Posterior vena cava (tissue), 2 donors: Measurements from ENCODE around the gene KLHL13. TPM values are rescaled to one million over a fixed set of nuclear protein-coding genes. Genes with fewer than 3 reads are reported as not detected.
"Not testable (repeated sequence)": the region's sequence is repeated elsewhere in the genome, so short reads cannot be mapped to it uniquely, and the experiment has no call there.

ENCODE experiments used
- DNase-seq: peaks from one replicate; pipeline ENCODE4 v3.0.0-alpha.2; 2020; ENCODE audit warnings: low spot score
- intact Hi-C, 2 donors: fragments of 100-400 bp; cut with DNase I; formaldehyde crosslinking; loops; one replicate each; pipeline versions ENCODE4 v1.14.1 to v1.14.2; 2022 to 2023
- total RNA-seq, 2 donors: library from RNA; stranded (reverse); fragmentation: NEBNext Ultra II Directional; extraction: Animal tissue kit (Norgen Biotek cat#: 25700); gene quantifications; one replicate each; pipeline ENCODE4 v1.2.1, GENCODE V29; 2021
- donor health status: DM: yes; HTN: yes; CAD: no.
- donor health status: DM: yes; HTN: yes; CAD: no.

Gene KLHL13
- total RNA-seq, 2 donors from 2014 or later = 10.3 to 13.0 TPM

DNA sequence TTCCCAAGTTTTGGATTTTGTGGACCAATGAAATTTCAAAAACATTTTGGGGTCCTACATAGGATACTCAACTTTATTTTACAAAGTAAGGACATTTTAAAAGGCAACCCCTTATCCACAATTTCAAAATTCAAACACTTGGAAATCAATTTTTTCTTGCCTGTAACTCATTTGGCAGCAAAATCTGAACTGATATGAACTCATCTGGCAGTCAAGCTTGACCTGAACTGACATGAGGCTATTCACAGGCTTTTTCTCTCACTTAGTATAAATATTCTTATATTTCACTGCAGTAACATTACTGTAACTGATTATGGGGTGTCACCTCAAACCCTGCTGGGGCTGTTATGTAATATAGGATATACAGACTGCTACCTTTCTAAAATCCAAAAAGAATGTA lies 116.1 kb downstream of the KLHL13 start:
- intact Hi-C loops = no loop called here
- DNase-seq = no peak

DNA sequence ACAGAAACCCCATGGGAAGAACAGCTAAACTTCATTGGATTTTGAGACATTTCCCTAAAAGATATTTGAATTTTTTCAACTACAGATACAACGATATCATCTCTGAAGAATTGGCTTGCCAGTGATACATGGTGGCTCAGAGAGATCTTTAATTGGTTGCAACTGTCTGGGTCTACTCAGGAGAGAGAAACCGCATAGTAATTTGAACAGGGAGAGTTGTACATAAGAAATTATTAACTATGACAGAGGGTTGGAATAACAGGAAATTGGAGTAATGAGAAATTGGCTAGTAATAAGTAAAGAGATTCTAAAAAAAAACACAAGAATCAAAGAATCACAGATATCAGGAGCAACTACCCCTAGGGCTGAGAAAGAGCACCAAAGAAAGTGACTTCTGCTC lies 118.4 kb downstream of the KLHL13 start:
- intact Hi-C loops = no loop called here
- no peak for DNase-seq

DNA sequence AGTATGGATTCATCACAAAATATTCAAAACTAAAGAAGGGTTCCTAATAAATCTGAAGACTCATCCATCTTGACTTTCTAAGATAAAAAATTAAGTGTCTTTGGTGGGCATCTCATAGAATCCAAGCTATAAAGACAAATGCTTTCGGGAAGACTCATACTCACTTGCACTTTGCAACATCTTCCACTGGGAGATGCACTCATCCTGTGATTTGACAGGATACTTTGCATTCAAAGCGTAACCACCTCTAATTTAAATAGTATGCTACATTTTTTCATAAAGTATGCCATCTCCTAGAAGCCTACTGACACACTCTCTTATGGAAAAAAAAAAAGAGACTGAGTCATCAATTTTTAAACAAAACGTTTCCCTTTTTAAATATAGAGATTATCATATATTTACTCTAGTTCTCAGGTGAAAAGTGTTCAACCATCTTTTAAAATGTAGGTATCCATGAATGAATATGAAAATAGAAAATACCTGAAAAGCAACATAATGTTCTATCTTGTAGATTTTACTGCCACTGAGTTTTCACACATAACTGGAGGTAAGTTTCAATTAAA lies 119.6 kb downstream of the KLHL13 start:
- intact Hi-C loops = no loop called here
- no peak for DNase-seq

DNA sequence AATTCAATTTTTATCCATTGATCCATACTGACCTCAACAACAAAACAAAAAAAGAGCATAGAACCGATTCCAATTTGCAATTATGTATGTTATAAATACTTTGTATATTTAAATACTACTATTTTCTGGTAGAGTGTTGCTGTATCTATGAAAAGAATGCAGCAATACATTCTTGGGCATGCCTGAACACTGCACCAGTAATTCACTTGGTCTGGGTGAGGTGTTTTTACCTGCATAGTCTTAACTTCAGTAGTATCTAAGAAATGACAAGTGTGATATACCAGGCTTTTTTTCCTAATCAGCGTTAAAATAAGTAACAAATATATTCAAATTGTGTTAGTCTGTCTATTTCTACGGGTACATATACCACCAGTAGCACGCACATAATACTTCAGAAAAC lies 120.2 kb downstream of the KLHL13 start:
- intact Hi-C loops = no loop called here

DNA sequence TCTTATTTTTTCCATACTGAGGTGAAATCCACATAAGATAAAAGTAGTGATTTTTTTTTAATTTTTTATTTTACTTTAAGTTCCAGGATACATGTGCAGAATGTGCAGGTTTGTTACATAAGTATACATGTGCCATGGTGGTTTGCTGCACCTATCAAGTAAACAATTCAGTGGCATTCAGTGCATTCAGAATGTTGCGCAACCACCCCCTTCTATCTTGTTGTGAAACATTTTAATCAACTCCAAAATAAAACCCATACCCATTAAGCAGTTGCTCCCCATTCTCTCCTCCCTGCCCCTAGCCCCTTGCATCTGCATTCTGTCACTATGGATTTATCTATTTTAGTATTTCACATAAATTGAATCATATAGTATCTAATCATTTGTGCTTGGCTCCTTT lies 121.2 kb downstream of the KLHL13 start:
- intact Hi-C loops = no loop called here
- DNase-seq = no peak

More for the DNA sequence above, 120.2 kb downstream of the KLHL13 start:
- no peak for DNase-seq

DNA sequence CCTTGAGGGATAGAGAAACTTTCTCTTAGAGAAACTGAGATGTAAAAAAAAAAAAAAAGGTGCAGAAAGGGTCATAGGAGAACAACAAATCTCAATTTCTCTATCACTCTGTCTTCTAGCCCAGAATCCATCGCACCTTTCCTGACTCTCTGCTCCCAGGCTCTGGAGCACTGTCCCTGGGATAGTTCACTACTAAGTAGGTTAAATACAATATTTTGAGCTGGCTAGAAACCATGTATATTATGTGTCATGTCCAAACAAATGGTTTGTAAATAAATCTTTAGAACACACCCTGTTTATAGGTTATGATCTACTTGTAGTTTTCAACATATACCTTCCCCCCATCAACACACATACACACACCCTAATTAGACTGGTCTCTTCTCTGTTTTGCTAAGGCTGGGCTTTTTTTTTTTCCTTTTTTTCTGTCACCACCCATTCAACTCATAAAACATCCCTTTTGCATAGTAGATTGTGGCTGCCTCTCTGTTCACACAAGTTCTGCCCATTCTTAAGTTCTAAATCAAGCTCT lies 124.4 kb downstream of the KLHL13 start:
- intact Hi-C loops = no loop called here
- no peak for DNase-seq

DNA sequence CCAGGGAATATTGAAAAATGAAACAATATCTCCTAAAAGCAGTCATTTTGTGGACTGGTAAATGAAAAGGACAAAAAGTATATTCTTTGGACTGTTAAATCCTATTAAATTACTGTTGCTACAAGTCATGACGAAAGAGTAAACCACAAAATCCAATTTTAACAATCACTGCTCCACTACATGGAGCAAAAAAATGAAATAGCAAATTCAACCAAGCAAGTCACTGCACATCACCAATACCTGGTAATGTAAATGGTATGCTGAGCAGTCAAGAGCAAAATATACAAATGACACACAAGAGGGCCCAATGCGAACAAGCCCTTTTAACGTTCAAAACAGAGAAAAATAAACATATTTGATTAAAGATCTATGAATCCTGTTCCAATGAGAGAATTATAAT lies 126.2 kb downstream of the KLHL13 start:
- DNase-seq = no peak
- intact Hi-C loops = no loop called here

DNA sequence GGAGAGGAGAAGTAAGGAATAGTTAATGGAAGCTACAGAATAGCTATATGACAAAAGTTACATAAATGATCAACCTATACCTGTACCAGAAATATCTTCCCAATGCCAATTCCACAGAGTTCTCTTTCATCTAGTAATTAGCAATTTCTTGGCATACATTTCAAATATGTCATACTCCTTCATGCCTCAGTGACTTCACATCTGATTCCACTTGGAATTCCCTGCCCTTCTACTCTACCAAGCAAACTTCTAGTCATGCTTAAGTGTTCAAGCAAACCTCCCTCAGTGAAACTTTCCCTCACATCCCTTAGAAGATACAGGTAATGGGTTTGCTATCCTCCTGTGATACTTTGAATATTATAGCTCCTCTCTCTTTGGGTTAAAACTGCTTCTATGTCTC lies 127.1 kb downstream of the KLHL13 start:
- intact Hi-C loops = no loop called here
- no peak for DNase-seq

DNA sequence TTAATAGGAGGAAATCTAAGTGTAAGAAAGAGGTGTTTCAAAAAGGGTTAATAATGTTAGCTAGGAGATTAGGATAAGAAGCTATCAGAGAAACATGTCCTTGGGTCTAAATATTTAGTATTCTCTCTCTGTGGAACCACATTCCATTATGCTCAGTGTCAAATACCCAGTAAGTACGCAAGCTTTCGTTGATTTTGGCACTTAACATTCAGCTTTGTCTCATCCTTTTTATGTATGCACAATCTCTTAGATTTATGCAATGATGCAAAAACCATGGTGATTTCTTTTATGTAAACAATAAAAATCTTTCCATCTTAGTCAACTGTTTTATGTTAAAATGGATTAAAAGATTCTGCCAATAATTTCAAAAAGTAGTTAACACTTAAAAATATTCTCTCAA lies 129.2 kb downstream of the KLHL13 start:
- DNase-seq = no peak
- intact Hi-C loops = no loop called here

DNA sequence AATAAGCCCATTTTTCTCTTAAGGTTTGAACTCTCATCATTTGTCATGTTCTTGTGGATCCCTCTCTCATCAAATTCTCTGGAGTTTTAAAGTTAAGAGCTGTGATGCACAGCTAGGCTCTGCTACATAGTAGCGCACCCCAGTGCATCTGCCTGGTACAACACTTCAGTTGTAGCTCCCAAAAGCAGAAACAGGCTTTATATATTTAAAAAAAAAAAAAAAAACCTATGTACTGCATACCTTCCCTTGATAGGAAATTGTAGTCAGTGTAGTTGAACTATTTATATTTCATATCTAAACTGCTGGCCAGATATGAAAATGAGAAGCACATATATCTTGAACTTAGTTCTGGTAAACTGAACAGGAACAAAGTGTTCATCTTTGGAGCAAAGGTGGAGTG lies 131.4 kb downstream of the KLHL13 start:
- intact Hi-C loops = no loop called here
- no peak for DNase-seq

DNA sequence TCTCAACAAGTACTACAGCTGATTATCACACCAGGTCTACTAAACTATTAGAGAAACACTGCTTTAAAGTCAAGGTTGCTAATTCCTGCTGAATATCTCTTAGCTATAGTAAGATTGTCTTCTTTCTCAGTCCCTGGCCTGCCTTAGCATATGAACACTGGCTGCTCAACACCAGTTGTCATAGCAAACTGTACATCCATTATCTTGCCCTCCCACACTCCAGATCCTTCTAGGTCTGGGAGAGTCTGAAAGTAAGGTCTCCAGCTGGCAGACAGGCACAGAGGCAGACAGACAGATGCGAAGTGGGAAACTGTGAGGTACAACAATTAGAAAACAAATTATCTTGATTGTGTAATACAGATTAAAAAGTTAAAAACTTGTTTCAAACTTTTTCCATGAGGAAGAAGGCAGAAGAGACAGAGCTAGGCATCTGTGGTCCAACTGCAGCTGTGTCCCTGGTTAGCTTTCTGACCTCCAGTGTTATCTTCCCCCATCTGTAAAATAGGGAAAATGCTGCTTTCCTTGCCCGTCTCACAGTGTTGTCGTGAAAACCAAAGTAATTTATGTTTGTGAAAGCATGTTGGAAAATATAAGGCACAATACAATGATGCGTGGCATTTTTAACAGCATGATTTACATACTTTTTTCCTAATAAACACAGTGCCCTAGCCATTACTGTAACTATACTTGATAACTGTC lies 133.8 kb downstream of the KLHL13 start:
- no peak for DNase-seq
- intact Hi-C loops = no loop called here

DNA sequence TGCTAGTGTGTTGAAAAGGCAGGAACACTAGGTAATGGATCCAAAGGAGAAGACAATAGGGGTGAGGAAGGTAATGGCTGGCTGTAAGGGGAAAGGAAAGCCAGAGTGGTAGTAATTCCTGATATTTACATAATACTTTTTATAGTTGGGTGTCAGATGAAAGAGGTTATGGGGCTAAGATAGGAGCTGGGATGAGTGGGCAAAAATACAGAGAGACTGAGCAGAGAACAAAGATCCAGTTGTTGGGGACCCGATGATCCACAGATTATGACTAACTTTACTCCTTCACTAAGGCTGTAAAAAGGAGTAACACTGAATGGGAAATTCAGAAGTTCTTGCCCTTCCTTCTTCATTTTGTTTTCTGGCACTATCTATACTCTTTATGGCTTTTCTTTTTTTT lies 138.2 kb downstream of the KLHL13 start:
- no peak for DNase-seq
- intact Hi-C loops = no loop called here

DNA sequence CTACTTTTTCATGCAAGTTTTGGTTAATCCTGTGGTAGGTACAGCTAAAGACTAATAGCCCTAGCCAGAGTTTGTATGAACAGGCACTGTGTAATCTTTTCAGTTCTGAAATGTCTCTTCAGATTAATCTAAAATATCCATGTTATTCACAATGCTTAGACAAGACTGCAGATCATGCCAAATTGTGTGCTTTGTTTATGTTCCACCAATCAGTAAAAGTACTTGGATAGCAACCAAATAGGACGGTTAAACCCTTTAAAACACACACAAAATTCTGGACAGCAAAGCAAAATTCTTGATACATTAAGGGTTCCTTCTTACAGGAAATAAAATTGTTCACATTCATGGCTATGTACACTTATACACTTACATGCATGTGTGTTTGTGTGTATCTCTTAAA lies 139.1 kb downstream of the KLHL13 start:
- intact Hi-C loops = no loop called here
- no peak for DNase-seq

DNA sequence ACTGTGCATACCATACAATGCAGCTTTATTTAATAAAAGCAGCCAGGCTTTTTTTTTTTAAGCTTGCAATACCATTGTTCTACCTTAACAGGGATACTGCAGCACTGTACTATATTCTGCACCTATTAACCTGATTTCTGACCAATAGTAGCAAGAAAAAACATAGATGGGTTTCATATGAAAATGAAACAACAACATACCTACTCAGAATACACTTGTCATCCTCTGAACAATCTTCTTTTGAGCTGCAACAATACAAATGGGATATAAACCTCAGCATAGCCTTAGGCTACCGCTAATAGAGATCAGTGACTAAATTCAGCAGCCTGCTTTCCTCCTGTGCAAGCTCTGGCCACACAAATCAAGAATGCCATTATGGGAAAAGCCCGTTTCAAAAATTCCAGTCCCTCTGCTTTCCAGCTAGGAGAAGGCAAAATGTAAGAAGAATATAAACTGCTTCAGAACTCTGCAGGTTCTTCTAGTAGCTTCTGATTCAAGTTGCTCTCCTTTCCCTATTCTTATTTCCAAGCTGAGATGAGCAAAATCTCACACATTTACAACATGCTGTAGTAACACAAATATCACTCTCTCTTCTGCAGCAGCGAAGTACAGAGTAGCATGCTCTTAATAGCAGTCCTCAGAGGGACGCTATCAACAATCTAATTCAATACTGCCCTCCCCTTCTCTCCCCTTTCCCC lies 143.4 kb downstream of the KLHL13 start:
- DNase-seq = no peak
- intact Hi-C loops = no loop called here

DNA sequence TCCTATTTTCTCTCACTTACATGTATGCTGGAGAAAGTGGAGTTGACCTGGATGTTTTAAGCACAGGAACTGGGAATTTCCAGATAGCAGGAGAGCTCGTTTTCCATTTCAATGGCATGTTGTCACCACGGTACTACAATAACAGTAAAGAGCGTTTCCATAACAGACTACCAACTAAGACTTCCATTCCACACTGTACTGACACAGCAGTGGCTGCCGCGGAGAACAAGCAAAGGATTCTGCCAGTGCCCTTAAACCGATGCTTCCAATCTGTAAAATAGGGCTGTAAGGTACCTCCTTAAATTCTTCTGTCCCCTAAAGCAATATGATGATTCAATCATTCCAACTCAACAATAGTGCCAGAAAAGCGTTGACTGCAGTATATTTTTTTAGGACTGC lies 143.9 kb downstream of the KLHL13 start:
- no peak for DNase-seq
- intact Hi-C loops = no loop called here

DNA sequence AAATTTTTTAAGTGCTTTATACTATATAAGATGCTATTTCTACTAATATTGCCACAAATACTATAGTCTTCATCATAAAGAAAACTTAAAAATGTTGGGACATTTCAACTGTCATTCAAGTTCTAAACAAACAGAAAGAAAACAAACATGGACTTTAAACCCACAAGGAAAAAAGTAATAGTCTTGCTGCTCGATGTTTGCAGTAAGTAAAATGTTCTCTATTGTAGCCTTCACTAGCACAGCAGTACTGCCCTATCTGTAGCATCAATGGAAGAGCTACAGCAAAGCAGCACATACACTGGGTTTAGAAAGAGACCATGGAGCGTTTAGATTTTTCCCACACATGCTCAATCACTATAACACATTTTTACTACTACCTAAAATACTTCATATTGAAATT lies 146.8 kb downstream of the KLHL13 start:
- DNase-seq = no peak
- intact Hi-C loops = no loop called here

DNA sequence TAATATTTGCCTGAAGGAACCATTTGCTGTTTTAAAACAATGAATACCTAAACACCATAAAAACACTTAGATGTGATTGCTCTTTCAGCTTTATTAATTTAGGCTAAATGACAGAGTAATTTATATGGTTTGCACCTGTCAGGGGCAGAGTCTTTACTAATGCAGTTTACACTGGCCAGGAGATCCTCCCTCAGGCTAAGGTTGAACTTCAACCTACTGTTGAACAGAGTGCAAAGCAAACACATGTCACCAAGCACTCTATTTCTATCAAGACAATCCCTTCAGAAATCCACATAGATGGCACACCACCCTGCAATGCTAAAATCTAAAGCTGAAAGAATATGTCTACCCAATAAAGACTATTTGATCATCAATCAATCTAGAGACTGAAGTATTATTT lies 147.3 kb downstream of the KLHL13 start:
- no peak for DNase-seq
- intact Hi-C loops = no loop called here

DNA sequence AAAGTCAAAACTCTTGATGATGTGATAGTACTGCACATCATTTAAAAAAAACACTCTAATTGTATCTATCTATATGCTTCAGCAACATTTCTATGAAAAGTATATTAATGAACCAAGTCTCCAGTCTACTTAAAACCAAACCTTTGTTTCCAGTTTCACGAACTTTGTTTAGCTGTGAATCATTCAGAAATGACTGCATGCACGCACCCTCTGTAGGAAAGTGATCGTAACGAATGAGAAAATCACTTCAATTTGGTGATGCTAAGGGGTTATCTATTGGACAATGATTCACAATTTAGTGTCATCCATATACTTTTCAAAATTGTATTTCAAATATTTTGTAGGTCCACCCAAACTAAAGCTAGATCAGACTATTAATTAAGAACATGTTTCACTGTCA lies 157.6 kb downstream of the KLHL13 start:
- no peak for DNase-seq
- intact Hi-C loops = no loop called here

DNA sequence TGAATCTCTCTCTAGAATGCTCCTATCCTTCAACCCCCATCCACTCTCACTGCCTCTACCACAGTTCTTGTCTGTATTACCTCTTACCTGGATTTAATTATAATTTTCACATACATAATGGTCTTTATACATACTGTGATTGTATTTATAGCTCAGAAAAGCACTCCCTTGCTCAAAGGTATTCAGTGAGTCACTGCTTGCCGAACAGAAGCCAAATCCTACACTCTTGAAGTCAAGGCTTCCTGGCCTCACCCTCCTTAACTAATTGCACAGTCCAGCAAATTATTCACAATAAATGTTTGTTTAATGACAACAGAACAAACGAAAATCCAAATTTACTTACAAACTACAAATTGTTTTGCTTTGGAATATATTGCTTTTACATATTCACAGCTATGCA lies 159.5 kb downstream of the KLHL13 start:
- DNase-seq = no peak
- intact Hi-C loops = no loop called here

DNA sequence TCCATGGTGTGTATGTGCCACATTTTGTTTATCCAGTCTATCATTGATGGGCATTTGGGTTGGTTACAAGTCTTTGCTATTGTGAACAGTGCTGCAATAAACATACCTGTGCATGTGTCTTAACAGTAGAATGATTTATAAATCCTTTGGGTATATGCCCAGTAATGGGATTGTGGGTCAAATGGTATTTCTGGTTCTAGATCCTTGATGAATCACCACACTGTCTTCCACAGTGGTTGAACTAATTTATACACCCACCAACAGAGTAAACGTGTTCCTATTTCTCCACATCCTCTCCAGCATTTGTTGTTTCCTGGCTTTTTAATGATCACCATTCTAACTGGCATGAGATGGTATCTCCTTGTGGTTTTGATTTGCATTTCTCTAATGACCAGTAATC lies 177.3 kb downstream of the KLHL13 start:
- intact Hi-C loops, DNase-seq: not testable (repeated sequence)

DNA sequence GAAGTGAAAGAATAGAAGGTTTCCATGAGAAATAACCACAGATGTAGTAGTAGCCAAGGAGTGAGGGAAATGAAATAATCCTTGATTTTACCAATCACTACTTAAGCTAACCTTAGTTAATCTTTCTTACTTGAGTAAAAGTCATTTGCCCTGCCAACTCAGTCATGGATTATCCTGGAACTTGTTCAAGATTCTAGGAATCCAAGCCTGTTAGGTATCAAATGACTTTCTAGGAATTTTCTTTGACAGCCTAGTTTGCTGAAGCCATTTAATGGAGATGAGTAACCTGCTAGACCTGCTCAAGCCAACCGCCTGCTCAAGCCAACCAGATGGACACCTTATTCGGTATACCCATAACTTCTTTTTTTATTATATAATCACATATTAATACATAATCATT lies 180.5 kb downstream of the KLHL13 start:
- intact Hi-C loops = no loop called here
- no peak for DNase-seq
